ENCODE data around the gene WWP2. TPM values are rescaled to one million over a fixed set of nuclear protein-coding genes. Genes with fewer than 3 reads are reported as not detected.
A peak's percentile ranks its signal among the peaks of the same experiment; 100 is the strongest.

The WWP2 gene
- total RNA-seq, 1 experiment from 2014 or later, result 15.1 TPM

DNA sequence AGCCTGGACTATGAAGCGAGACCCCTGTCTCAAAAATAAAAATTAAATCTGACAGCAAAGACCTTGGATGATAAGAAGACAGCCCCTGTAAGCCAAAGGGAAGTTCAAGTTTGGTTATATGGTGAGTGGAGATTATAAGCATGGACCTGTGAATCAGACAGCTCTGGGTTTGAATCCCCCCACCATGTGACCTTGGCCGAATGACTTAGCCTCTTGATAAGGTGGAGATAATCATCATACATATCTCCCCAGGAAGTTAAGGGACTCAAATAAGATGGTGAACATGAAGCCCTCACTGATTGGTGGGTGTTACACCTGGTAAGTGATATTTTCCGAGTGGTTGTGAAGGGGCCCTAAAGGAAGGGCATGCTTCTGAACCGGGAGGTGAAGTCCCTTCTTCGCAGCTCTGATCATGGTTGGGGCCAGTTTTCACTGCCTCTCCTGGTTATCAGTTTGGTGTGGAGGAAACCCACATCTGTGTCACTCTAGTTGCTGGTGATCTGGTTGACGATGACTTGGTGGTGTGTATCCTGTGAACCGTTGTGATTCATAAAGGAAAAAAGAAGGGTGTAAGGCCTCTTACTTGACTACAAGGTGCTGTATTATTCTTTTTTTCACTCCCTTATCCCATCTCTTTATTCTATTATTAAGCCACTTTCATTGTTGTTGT, 127.3 kb downstream of the WWP2 start:
- no peak for DNase-seq (ENCODE audit: low spot score)

- peak; percentile 28 for DNase-seq (ENCODE audit: low spot score)
Observed at GRCh38 chr16:69890114-69890891, 128.2 kb downstream of the WWP2 start.

DNA sequence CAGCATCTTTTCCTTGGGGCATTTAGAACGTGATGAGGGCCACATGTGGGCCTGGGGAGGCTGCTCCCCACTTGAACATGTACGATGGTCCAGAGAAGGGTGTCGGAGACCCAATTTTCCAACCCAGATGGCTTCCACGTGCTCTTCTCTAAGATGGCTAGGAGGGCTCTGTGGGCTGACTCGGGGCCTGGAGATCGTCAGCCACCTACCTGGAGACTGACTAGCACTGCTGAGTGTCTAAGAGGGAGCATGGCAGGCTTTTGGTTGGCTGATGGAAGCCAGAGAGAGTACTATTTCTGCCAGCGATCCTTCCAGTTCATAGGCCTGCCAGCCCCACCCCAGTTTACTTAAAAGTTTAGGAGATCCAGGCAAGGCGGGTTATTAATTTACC, 128.8 kb downstream of the WWP2 start:
- DNase-seq (ENCODE audit: low spot score), result no peak

- DNase-seq (ENCODE audit: low spot score), result no peak
Observed at GRCh38 chr16:69892378-69892777, 130.2 kb downstream of the WWP2 start.

- no peak for DNase-seq (ENCODE audit: low spot score)
Observed at GRCh38 chr16:69893106-69893505, 131.0 kb downstream of the WWP2 start.

- no peak for DNase-seq (ENCODE audit: low spot score)
Observed at GRCh38 chr16:69894676-69895075, 132.5 kb downstream of the WWP2 start.

DNA sequence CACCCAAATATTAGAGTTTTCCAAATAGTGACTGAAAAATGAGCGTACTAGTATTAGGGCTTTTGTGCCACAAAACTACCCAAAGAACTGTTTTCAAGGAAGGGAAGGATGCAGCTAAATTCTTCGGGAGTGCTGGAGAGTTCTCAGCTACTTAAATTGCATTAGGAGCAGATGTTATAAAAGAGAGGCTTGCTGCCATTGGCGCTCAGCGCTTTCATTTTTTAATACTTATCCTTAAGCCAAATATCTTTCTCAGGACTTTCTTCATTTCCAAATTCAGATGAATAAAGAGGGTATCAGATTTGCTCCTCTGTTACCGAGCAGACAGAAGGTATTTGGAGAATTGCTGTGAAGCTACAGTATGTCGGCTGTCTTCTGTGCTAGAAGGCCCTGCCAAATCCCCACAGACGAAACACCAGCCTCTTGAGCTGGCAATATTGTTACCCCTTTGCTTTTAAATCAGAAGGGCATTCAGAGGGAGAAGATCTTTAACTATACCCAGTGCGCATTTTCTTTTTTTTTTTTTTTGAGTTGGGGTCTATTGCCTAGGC, 141.8 kb downstream of the WWP2 start:
- DNase-seq (ENCODE audit: low spot score), result no peak

DNA sequence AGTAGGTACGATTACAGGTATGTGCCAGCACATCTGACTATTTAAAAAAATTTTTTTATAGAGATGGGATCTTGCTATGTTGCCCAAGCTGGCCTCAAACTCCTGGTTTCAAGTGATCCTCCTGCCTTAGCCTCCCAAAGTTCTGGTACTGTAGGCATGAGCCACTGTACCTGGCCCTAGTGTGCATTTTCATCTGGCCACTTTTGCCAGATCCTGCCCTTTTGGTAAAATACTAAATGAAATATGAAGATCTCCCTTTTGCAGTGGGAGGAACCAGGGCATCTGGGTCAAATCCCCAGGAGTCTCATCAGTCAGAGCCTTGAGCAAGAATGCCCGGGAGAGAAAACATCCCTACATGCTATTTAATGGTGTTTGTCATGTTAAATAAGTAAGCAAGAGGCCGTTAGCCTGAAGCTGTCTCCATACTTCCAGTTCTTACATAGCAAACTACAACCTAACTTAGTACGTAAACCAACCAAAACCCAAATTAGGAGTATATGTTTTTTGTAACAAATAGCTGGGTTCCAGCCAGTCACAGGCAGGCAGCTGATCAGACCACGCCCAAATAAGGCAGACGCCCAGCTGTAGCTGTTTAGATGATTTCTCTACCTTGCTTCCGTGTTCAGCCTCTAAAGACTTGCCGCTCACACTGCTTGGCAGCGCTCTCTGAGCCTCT, 142.5 kb downstream of the WWP2 start:
- DNase-seq (ENCODE audit: low spot score), result no peak

GRCh38 chr16:69905171-69905555, 143.0 kb downstream of the WWP2 start:
- no peak for DNase-seq (ENCODE audit: low spot score)

GRCh38 chr16:69906838-69907401, 144.8 kb downstream of the WWP2 start:
- DNase-seq (ENCODE audit: low spot score), result no peak

GRCh38 chr16:69909043-69909442, 146.9 kb downstream of the WWP2 start:
- DNase-seq (ENCODE audit: low spot score), result no peak

GRCh38 chr16:69909760-69910159, 147.6 kb downstream of the WWP2 start:
- no peak for DNase-seq (ENCODE audit: low spot score)

DNA sequence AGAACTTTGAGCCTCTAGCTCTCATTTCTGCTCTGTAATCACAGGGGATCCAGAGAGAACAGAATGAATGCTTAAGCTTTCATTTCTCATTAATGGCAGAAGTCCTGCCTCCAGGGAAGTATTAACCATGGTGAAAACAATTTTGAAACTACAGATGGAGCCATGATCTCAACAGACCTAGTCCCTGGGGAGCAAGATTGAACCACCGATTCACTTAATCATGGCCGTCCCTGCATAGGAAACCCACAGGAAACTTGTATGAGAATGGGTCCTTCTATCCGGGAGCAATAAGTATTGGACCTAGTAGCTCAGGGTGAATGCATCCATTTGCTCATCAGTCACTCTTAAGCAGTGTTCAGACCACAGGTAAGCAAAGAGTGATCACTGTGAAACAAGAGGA, 148.8 kb downstream of the WWP2 start:
- DNase-seq (ENCODE audit: low spot score), result no peak

- no peak for DNase-seq (ENCODE audit: low spot score)
Observed at GRCh38 chr16:69916462-69916861, 154.3 kb downstream of the WWP2 start.

DNA sequence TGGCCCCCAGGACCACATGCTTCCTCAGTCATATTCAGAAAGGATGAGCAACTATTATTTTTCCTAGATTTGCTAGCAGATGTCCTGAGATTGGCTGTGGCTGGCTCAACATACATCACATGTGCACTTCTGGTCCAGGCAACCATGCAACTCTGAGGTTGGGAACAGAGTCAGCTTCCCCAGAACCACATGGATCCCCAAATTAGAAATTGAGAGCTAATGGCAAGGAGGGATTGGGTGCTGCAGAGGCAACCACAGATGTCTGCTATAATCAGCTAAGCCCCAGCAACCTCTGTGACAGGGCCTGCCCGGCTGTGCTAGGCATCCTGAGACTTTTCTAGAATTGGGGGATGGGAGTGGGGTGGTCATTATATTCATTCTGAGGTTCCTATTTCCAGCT, 155.2 kb downstream of the WWP2 start:
- DNase-seq (ENCODE audit: low spot score), result no peak

GRCh38 chr16:69917739-69918138, 155.6 kb downstream of the WWP2 start:
- DNase-seq (ENCODE audit: low spot score), result peak; percentile 67

DNA sequence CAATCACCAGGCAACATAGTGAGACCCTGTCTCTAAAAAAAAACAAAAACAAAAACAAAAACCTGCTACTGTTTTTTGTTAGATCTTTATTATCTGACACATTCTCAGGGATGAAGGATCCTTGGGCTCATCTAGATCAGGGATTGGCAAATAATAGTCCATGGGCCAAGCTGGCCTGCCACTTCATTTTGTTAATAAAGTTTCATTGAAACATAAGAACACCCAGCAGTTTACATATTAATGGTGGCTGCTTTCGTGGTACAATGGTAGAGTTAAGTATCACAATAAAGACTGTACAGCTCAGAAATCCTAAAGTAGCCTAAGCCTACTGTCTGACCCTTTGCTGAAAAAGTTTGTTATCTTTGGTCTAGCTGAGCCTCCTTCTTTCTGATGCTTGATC, 156.1 kb downstream of the WWP2 start:
- DNase-seq (ENCODE audit: low spot score), result no peak

DNA sequence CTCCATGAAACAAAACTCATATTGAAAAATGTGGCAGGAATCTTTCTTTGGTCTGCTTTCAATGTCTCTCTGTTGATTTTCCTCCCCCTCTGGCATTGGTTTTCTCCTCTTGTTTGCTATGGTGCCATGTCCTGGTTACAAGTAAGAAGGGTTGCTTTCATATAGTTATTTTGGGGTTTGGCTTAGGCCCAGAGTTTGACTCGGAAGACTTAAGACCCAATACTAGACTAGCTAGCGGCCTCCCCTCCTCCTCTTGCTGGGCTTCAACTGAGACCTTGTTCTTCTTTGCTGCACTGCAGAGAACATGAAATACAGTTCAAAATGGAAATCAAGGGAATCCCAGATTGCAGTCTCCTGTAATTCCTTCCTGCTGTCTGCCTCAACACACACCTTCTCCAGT, 159.0 kb downstream of the WWP2 start:
- DNase-seq (ENCODE audit: low spot score), result no peak

- DNase-seq (ENCODE audit: low spot score), result no peak
Observed at GRCh38 chr16:69922200-69922599, 160.1 kb downstream of the WWP2 start.

GRCh38 chr16:69924041-69924775, 162.1 kb downstream of the WWP2 start:
- no peak for DNase-seq (ENCODE audit: low spot score)

DNA sequence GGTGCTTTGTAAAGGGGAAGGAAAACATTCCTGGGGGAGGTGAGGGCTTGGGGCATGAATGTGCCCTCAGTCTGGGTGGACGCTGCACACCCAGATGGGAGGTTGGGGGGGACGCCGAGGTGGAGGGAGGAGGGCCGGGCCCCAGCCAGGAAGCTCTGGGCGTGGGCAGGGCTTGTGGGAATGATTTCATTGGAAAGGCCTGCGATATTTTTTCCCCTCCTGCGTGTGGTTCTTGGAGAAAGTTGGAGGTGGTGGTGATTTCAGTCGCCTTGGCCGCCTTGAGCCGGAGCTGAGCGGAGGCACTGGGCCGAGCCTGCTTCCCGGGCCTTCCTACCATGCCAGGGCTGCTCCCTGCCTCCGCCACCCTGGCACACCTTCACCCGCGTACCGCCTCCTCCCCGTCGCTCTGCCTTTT, 162.7 kb downstream of the WWP2 start:
- no peak for DNase-seq (ENCODE audit: low spot score)

DNA sequence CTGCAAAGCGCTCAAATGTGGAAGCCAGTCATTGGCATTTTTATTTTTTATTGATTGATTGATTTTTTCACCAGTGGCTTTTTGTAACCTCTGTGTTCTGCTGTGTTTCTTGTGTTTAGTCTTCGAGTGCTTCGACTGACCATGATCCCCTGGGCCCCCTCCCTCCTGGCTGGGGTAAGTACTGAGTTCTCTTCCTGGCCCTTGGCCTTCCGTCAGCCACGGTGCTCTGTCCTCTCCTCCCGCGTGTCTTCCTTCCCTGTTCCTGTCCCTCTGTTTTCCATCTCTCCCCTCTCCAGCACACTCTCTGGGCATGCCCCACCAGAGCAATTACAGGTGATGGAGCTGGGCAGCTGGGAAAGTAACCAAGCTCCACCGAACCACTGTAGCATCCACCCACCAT, 163.2 kb downstream of the WWP2 start:
- DNase-seq (ENCODE audit: low spot score), result no peak
